Measurements from ENCODE around the gene HELZ2. TPM values are rescaled to one million over a fixed set of nuclear protein-coding genes. Genes with fewer than 3 reads are reported as not detected.

The HELZ2 gene
- total RNA-seq, 1 experiment from 2014 or later = 33.4 TPM

DNA sequence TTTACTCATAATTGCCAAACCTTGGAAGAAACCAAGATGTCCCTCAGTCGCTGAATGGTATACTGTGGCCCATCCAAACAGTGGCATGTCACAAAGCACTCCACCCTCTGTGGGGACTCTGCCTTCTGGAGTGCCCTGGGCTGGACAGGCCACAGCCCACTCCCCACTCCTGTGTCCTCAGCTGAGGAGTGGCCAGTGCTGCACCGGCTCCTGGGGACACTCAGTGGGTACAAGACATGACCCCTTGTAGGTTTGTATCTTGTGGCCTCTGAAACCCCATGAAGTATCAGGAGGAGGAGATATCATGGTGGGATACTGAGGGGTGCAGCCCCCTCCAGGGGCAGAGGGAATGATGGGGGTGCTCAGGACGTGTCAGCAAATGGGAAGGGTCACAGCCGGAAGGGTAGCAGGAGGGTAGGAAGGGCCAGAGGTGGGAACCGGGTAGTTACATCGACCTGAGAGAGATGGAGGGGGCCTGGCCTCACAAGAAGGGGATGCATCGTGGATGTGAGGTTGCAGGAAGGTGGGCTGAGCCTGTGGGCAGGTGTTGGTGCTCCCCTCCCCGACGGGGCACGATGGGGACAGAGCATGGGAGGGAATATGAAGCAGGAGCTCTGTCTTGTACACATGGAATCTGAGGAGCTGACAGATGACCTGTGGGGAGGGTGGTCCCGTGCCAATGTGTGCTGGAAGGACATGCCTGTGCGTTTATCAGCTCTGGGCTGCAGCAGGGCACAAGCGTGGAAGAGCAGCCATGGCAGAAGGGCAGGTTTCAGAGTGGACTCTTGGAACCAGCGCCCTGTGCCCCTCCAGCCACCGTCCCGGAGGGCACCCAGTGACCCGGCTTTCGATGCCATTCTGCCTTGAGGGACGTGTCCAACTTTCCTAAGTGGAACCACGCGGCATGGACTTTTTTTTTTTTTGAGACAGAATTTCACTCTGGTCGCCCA lies 11.9 kb upstream of the HELZ2 start:
- ChIA-PET CTCF (interaction anchor here (0.5 kb wide), 1 partner anchor 46 kb away, joined by 3 read pairs; no protein-coding TSS in a partner anchor), POLR2A (ENCODE audit: unreplicated experiment) (no interaction called here)
- Histone ChIP-seq H3K36me3 (ENCODE audit: low read depth, low read length) (no peaks in the 10 kb centered on the region), H3K4me1 (ENCODE audit: insufficient read depth, low read length) (peaks cover 5% of the 10 kb centered on the region), H3K4me3 (ENCODE audit: low read length) (no peak overlapping the region), H3K79me2 (ENCODE audit: low read length) (no peaks in the 10 kb centered on the region), H3F3A (ENCODE audit: low read length, unreplicated experiment) (no peaks in the 10 kb centered on the region), H3K4me2 (ENCODE audit: low read length) (no peak overlapping the region), H3K27ac (ENCODE audit: low read length) (no peak overlapping the region), H3K9ac (ENCODE audit: low read length) (no peak overlapping the region), H3K9me3 (ENCODE audit: low read length) (no peaks in the 10 kb centered on the region), H4K20me1 (ENCODE audit: low read length) (no peaks in the 10 kb centered on the region), H3K9me2 (replicated peaks; ENCODE audit: low read length) (no peaks in the 10 kb centered on the region), H2AFZ (ENCODE audit: low read length) (no peak overlapping the region), H3K27me3 (ENCODE audit: low read length) (no peaks in the 10 kb centered on the region)
- no TSS peak for BruUV-seq (replicated peaks)
- intact Hi-C loops (cut with micrococcal nuclease) = no loop called here
- no peak for DNase-seq
- ATAC-seq = no peak
- TF ChIP-seq EZH2phosphoT487 (IDR thresholded peaks at IDR 0.05; ENCODE audit: borderline replicate concordance, low read length) (no peak), EZH2 (IDR thresholded peaks at IDR 0.05; ENCODE audit: low read length, unreplicated experiment) (no peak)
- TF ChIP-seq, protein P1, sequence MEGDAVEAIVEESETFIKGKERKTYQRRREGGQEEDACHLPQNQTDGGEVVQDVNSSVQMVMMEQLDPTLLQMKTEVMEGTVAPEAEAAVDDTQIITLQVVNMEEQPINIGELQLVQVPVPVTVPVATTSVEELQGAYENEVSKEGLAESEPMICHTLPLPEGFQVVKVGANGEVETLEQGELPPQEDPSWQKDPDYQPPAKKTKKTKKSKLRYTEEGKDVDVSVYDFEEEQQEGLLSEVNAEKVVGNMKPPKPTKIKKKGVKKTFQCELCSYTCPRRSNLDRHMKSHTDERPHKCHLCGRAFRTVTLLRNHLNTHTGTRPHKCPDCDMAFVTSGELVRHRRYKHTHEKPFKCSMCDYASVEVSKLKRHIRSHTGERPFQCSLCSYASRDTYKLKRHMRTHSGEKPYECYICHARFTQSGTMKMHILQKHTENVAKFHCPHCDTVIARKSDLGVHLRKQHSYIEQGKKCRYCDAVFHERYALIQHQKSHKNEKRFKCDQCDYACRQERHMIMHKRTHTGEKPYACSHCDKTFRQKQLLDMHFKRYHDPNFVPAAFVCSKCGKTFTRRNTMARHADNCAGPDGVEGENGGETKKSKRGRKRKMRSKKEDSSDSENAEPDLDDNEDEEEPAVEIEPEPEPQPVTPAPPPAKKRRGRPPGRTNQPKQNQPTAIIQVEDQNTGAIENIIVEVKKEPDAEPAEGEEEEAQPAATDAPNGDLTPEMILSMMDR (conservative IDR thresholded peaks at IDR 0.05; ENCODE audit: low read depth, low read length) = no peak

- Histone ChIP-seq H3K79me2 (ENCODE audit: low read length) (no peaks in the 10 kb centered on the region), H3K36me3 (ENCODE audit: low read depth, low read length) (no peaks in the 10 kb centered on the region), H3K9ac (ENCODE audit: low read length) (no peak overlapping the region), H4K20me1 (ENCODE audit: low read length) (no peaks in the 10 kb centered on the region), H3K4me1 (ENCODE audit: insufficient read depth, low read length) (peaks cover 5% of the 10 kb centered on the region), H3K4me2 (ENCODE audit: low read length) (no peak overlapping the region), H2AFZ (ENCODE audit: low read length) (no peak overlapping the region), H3K4me3 (ENCODE audit: low read length) (no peak overlapping the region), H3K9me2 (replicated peaks; ENCODE audit: low read length) (no peaks in the 10 kb centered on the region), H3K27ac (ENCODE audit: low read length) (no peak overlapping the region), H3K27me3 (ENCODE audit: low read length) (no peaks in the 10 kb centered on the region), H3K9me3 (ENCODE audit: low read length) (no peaks in the 10 kb centered on the region), H3F3A (ENCODE audit: low read length, unreplicated experiment) (no peaks in the 10 kb centered on the region)
- CTCF ChIA-PET = interaction anchor here (0.7 to 1.3 kb wide), 2 partner anchors 45 to 498 kb away, joined by 3 read pairs; no protein-coding TSS in a partner anchor
- intact Hi-C loops (cut with micrococcal nuclease) = loop anchor here (5.0 kb wide), 2 partner anchors 45 to 60 kb away; partner anchors contain the start of gene GMEB2
- BruUV-seq (replicated peaks) = no TSS peak
- POLR2A ChIA-PET (ENCODE audit: unreplicated experiment) = no interaction called here
- ATAC-seq (no peak), DNase-seq (no peak)
- TF ChIP-seq EZH2 (IDR thresholded peaks at IDR 0.05; ENCODE audit: low read length, unreplicated experiment) (no peak), EZH2phosphoT487 (IDR thresholded peaks at IDR 0.05; ENCODE audit: borderline replicate concordance, low read length) (no peak)
- TF ChIP-seq, protein P1 (conservative IDR thresholded peaks at IDR 0.05; ENCODE audit: low read depth, low read length) = no peak
These were observed 8.5 kb upstream of the HELZ2 start for GRCh38 chr20:63582382-63583063.

All from PC-3 (cell line).